Neural progenitor cell (in vitro differentiated cells): ENCODE measurements around the gene ST6GALNAC1.

Experiments used
- CTCF ChIP-seq: fragments of 200-600 bp; sonication (generic); IDR thresholded peaks from 2 replicates; pipeline ENCODE4 v1.5.1; 2017; ENCODE audit warnings: antibody characterized with exemption, mild to moderate bottlenecking
- EZH2 ChIP-seq: fragments of 200-600 bp; sonication (generic); IDR thresholded peaks from 2 replicates; pipeline ENCODE4 v1.6.1; 2017; ENCODE audit warnings: antibody characterized with exemption, mild to moderate bottlenecking, moderate library complexity

- TF ChIP-seq CTCF: no peak
- TF ChIP-seq EZH2: no peak
Observed at GRCh38 chr17:76584427-76585032, 59.0 kb downstream of the ST6GALNAC1 start.
